ENCODE results near the gene DND1. TPM values are rescaled to one million over a fixed set of nuclear protein-coding genes. Genes with fewer than 3 reads are reported as not detected.
A peak's percentile ranks its signal among the peaks of the same experiment; 100 is the strongest.
"Not testable (repeated sequence)": the region's sequence is repeated elsewhere in the genome, so short reads cannot be mapped to it uniquely, and the experiment has no call there.

The DND1 gene
- total RNA-seq, 1 experiment from 2014 or later, result 1.8 TPM

DNA sequence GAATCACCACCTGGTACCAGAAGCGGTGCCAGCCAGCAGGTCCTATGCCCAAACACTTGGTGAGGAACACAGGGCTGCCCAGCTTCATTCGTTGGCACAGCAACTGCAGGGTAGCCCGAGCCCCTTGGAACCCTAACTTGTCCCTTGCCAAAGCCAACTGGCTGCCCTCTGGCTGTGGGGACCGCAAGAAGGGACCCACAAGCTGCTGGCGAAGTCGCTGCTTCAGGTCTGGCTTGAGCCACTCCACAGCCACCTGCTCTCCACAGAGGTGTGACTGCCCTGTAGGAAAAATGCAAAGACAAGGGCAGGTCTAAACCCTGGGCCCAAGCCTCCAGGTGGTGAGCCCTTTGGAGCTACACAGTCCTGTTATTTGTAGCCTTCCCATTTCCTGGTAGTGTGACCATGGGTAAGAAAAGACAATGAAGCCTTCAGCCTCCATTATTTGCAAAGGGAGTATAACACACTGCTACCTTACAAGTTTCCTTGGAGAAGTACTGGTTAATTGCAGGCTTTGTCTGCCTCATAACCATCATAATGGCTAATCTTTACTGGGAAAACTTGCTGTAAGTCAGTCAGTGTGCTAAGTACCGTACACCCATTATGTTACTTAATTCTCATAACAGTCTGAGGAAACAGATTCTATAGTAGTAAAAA is 1.8 kb downstream of the DND1 start:
- Mint-ChIP-seq H3K36me3 (ENCODE audit: insufficient read depth, unreplicated experiment) (peaks cover 72% of the 10 kb centered on the region), H3K4me1 (ENCODE audit: low read depth, unreplicated experiment) (peaks cover 2% of the 10 kb centered on the region), H3K4me3 (ENCODE audit: unreplicated experiment) (no peak overlapping the region), H3K9me3 (ENCODE audit: unreplicated experiment) (peaks cover 2% of the 10 kb centered on the region), H3K27me3 (ENCODE audit: insufficient read depth, unreplicated experiment) (no peaks in the 10 kb centered on the region), H3K27ac (ENCODE audit: unreplicated experiment) (no peak overlapping the region)
- no peak overlapping the region for H3K4me3 ChIP-seq (ENCODE audit: low read depth, low read length)
- H3K9me3 ChIP-seq, result no peaks in the 10 kb centered on the region
- no peak for DNase-seq
- CTCF ChIA-PET, result interaction anchor here (1.1 kb wide), 1 partner anchor 24 kb away, joined by 4 read pairs; the partner anchor contains the start of gene IK
- TF ChIP-seq, protein P1, sequence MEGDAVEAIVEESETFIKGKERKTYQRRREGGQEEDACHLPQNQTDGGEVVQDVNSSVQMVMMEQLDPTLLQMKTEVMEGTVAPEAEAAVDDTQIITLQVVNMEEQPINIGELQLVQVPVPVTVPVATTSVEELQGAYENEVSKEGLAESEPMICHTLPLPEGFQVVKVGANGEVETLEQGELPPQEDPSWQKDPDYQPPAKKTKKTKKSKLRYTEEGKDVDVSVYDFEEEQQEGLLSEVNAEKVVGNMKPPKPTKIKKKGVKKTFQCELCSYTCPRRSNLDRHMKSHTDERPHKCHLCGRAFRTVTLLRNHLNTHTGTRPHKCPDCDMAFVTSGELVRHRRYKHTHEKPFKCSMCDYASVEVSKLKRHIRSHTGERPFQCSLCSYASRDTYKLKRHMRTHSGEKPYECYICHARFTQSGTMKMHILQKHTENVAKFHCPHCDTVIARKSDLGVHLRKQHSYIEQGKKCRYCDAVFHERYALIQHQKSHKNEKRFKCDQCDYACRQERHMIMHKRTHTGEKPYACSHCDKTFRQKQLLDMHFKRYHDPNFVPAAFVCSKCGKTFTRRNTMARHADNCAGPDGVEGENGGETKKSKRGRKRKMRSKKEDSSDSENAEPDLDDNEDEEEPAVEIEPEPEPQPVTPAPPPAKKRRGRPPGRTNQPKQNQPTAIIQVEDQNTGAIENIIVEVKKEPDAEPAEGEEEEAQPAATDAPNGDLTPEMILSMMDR (IDR thresholded peaks at IDR 0.05; ENCODE audit: insufficient read depth in 1 of 2, low read depth in 1 of 2, low read length in 1 of 2, severe bottlenecking in 1 of 2, unreplicated experiment in 1 of 2), result no peak
- BruUV-seq (replicated peaks), result no TSS peak
- no peaks in the 10 kb centered on the region for H3K27me3 ChIP-seq (replicated peaks; ENCODE audit: control insufficient read depth, insufficient read depth, low read length)
- no peaks in the 10 kb centered on the region for H3K4me1 ChIP-seq
- POLR2A ChIA-PET, result interaction anchor here (0.6 kb wide), 1 partner anchor 120 kb away, joined by 4 read pairs; no protein-coding TSS in a partner anchor
- peaks cover 4% of the 10 kb centered on the region; the same call in 1 of the 2 replicates for H3K36me3 ChIP-seq (ENCODE audit: control insufficient read depth, insufficient read depth, low read length)
- intact Hi-C loops (cut with micrococcal nuclease; ENCODE audit: unreplicated experiment), result no loop called here

- H3K9me3 ChIP-seq; H3K4me1 ChIP-seq; CTCF ChIA-PET; H3K9me3 Mint-ChIP-seq (ENCODE audit: unreplicated experiment); DNase-seq; POLR2A ChIA-PET; H3K4me3 Mint-ChIP-seq (ENCODE audit: unreplicated experiment); H3K4me3 ChIP-seq (ENCODE audit: low read depth, low read length); H3K27me3 ChIP-seq (replicated peaks; ENCODE audit: control insufficient read depth, insufficient read depth, low read length); BruUV-seq (replicated peaks); H3K36me3 ChIP-seq (ENCODE audit: control insufficient read depth, insufficient read depth, low read length); H3K27me3 Mint-ChIP-seq (ENCODE audit: insufficient read depth, unreplicated experiment); intact Hi-C loops (cut with micrococcal nuclease; ENCODE audit: unreplicated experiment); H3K4me1 Mint-ChIP-seq (ENCODE audit: low read depth, unreplicated experiment); H3K27ac Mint-ChIP-seq (ENCODE audit: unreplicated experiment): not testable (repeated sequence)
- peaks cover 73% of the 10 kb centered on the region for H3K36me3 Mint-ChIP-seq (ENCODE audit: insufficient read depth, unreplicated experiment)
Measured at GRCh38 chr5:140671035-140671434, 2.3 kb downstream of the DND1 start.

GRCh38 chr5:140664359-140665119 is 8.8 kb downstream of the DND1 start, which contains the start of gene WDR55:
Gene WDR55, plus strand, starts transcription at chr5:140664904. Its CDS starts 9 bp downstream, at chr5:140664913.
- TF ChIP-seq, protein P1 (IDR thresholded peaks at IDR 0.05; ENCODE audit: insufficient read depth in 1 of 2, low read depth in 1 of 2, low read length in 1 of 2, severe bottlenecking in 1 of 2, unreplicated experiment in 1 of 2), result no peak
- Mint-ChIP-seq H3K27me3 (ENCODE audit: insufficient read depth, unreplicated experiment) (no peaks in the 10 kb centered on the region), H3K36me3 (ENCODE audit: insufficient read depth, unreplicated experiment) (peaks cover 77% of the 10 kb centered on the region), H3K27ac (ENCODE audit: unreplicated experiment) (peak within 1 kb of the TSS; percentile 89), H3K9me3 (ENCODE audit: unreplicated experiment) (peaks cover 9% of the 10 kb centered on the region), H3K4me1 (ENCODE audit: low read depth, unreplicated experiment) (peaks cover 14% of the 10 kb centered on the region), H3K4me3 (ENCODE audit: unreplicated experiment) (peak within 1 kb of the TSS; percentile 98)
- Histone ChIP-seq H3K4me1 (peaks cover 7% of the 10 kb centered on the region; the same call in 1 of the 2 replicates), H3K4me3 (ENCODE audit: low read depth, low read length) (peak within 1 kb of the TSS; percentile 86), H3K9me3 (no peaks in the 10 kb centered on the region), H3K36me3 (ENCODE audit: control insufficient read depth, insufficient read depth, low read length) (peaks cover 4% of the 10 kb centered on the region), H3K27me3 (replicated peaks; ENCODE audit: control insufficient read depth, insufficient read depth, low read length) (no peaks in the 10 kb centered on the region)
- CTCF ChIA-PET, result interaction anchor here (0.8 to 1.1 kb wide), 2 partner anchors 17 to 54 kb away, joined by 3 read pairs; partner anchors contain the start of genes IK and NDUFA2
- intact Hi-C loops (cut with micrococcal nuclease; ENCODE audit: unreplicated experiment), result loop anchor here (1.0 to 2.0 kb wide), 5 partner anchors 17 to 292 kb away; partner anchors contain the start of genes HARS1, HARS2, IK and NDUFA2
- BruUV-seq (replicated peaks), result TSS peak; percentile 85
- peak; percentile 97 for DNase-seq
- POLR2A ChIA-PET, result interaction anchor here (0.6 to 1.5 kb wide), 5 partner anchors 17 to 117 kb away, joined by 4 to 32 read pairs (median 6); partner anchors contain the start of genes EIF4EBP3, HARS1, HARS2 and IK

Measured in Caco-2 (cell line).